Smooth muscle cell (in vitro differentiated cells): Measurements from ENCODE around the gene SH2B3. TPM values are rescaled to one million over a fixed set of nuclear protein-coding genes. Genes with fewer than 3 reads are reported as not detected.
"Not testable (repeated sequence)": the region's sequence is repeated elsewhere in the genome, so short reads cannot be mapped to it uniquely, and the experiment has no call there.

Experiments
- DNase-seq: peaks from one replicate; lab custom pipeline; 2025; ENCODE audit not compliant: unreplicated experiment; lab: John Stamatoyannopoulos, UW
- H2AFZ ChIP-seq: fragments of 200-600 bp; sonication (generic); 2 replicates; pipeline ENCODE4 v1.6.0; 2016; ENCODE audit warnings: antibody characterized with exemption, low read depth, mild to moderate bottlenecking
- H3F3A ChIP-seq: fragments of 200-600 bp; sonication (generic); 2 replicates; pipeline ENCODE4 v1.6.0; 2017; ENCODE audit warnings: antibody characterized with exemption, low read depth
- H3K27ac ChIP-seq: fragments of 200-600 bp; sonication (generic); 2 replicates; pipeline ENCODE4 v1.5.1; 2016; ENCODE audit warnings: low read depth, mild to moderate bottlenecking
- H3K27me3 ChIP-seq: fragments of 200-600 bp; sonication (generic); 2 replicates; pipeline ENCODE4 v1.6.1; 2016; ENCODE audit warnings: low read depth, mild to moderate bottlenecking
- H3K36me3 ChIP-seq: fragments of 200-600 bp; sonication (generic); 2 replicates; pipeline ENCODE4 v1.5.1; 2016; ENCODE audit warnings: low read depth
- H3K4me1 ChIP-seq: fragments of 200-600 bp; sonication (generic); 2 replicates; pipeline ENCODE4 v1.5.1; 2016; ENCODE audit warnings: low read depth
- H3K4me2 ChIP-seq: fragments of 200-600 bp; sonication (generic); 2 replicates; pipeline ENCODE4 v1.6.0; 2016; ENCODE audit warnings: mild to moderate bottlenecking
- H3K4me3 ChIP-seq: fragments of 200-600 bp; sonication (generic); 2 replicates; pipeline ENCODE4 v1.5.1; 2016; ENCODE audit warnings: mild to moderate bottlenecking
- H3K79me2 ChIP-seq: fragments of 200-600 bp; sonication (generic); 2 replicates; pipeline ENCODE4 v1.6.0; 2016; ENCODE audit warnings: low read depth, mild to moderate bottlenecking
- H3K9ac ChIP-seq: fragments of 200-600 bp; sonication (generic); 2 replicates; pipeline ENCODE4 v1.6.0; 2016; ENCODE audit warnings: low read depth
- H3K9me3 ChIP-seq: fragments of 200-600 bp; sonication (generic); replicated peaks from 2 replicates; pipeline ENCODE4 v1.5.1; 2016; ENCODE audit warnings: low read depth
- H4K20me1 ChIP-seq: fragments of 200-600 bp; sonication (generic); 2 replicates; pipeline ENCODE4 v1.6.0; 2016; ENCODE audit warnings: low read depth
- CTCF ChIP-seq: fragments of 200-600 bp; sonication (generic); IDR thresholded peaks from 2 replicates; pipeline ENCODE4 v1.5.1; 2017; ENCODE audit warnings: borderline replicate concordance, mild to moderate bottlenecking, antibody characterized with exemption; ENCODE audit not compliant: insufficient read depth, poor library complexity, severe bottlenecking
- WGBS: methylation state at CpG from one replicate; pipeline ENCODE4 v1.1.7; 2016; ENCODE audit warnings: low lambda C conversion rate; 5-methylcytosine and 5-hydroxymethylcytosine counted together
- polyA plus RNA-seq: library from polyadenylated mRNA; unstranded; fragments of >200 nt; fragmentation: Nextera tagmentation; extraction: Ambion mirVana; gene quantifications from 2 replicates; pipeline ENCODE4 v1.2.1, GENCODE V29; 2016
- total RNA-seq: library from RNA; depleted of rRNA; stranded (reverse); fragments of >200 nt; gene quantifications from 2 replicates; pipeline ENCODE4 v1.2.3, GENCODE V29; 2014

The SH2B3 gene
- total and polyA plus RNA-seq, 2 experiments from 2014 or later = 4.7 to 5.2 TPM

GRCh38 chr12:111369496-111370220 is 36.1 kb upstream of the SH2B3 start:
- peaks cover 10% of the 10 kb centered on the region for H4K20me1 ChIP-seq
- WGBS = 80% methylated on average over 13 of the region's 13 CpGs
- H2AFZ ChIP-seq = peak overlapping the region; percentile 93
- H3K4me3 ChIP-seq = peak overlapping the region; percentile 97
- no peaks in the 10 kb centered on the region for H3K36me3 ChIP-seq
- no peak for DNase-seq
- H3K27me3 ChIP-seq = no peaks in the 10 kb centered on the region
- TF ChIP-seq CTCF = no peak
- H3K27ac ChIP-seq = no peak overlapping the region
- peaks cover 13% of the 10 kb centered on the region for H3K4me1 ChIP-seq
- no peaks in the 10 kb centered on the region for H3K9me3 ChIP-seq
- H3F3A ChIP-seq = no peaks in the 10 kb centered on the region
- H3K79me2 ChIP-seq = peaks cover 3% of the 10 kb centered on the region
- H3K4me2 ChIP-seq = peak overlapping the region; percentile 96
- H3K9ac ChIP-seq = peak overlapping the region; percentile 80

GRCh38 chr12:111373231-111373630 is 32.5 kb upstream of the SH2B3 start:
- H2AFZ ChIP-seq, H3K9me3 ChIP-seq, H3K4me1 ChIP-seq, H4K20me1 ChIP-seq, H3K4me2 ChIP-seq, H3K36me3 ChIP-seq, H3K27ac ChIP-seq, H3K27me3 ChIP-seq, H3K4me3 ChIP-seq, H3F3A ChIP-seq, DNase-seq, H3K79me2 ChIP-seq, H3K9ac ChIP-seq: not testable (repeated sequence)
- 100% methylated on average over 1 of the region's 1 CpG for WGBS

GRCh38 chr12:111377440-111377839 is 28.3 kb upstream of the SH2B3 start:
- H3K27me3 ChIP-seq = no peaks in the 10 kb centered on the region
- no peak for TF ChIP-seq CTCF
- no peaks in the 10 kb centered on the region for H3K9me3 ChIP-seq
- WGBS = 95% methylated on average over 3 of the region's 3 CpGs
- H3F3A ChIP-seq = no peaks in the 10 kb centered on the region
- no peaks in the 10 kb centered on the region for H4K20me1 ChIP-seq
- no peaks in the 10 kb centered on the region for H3K79me2 ChIP-seq
- DNase-seq = no peak
- no peaks in the 10 kb centered on the region for H3K4me1 ChIP-seq
- H3K9ac ChIP-seq = no peak overlapping the region
- no peak overlapping the region for H3K27ac ChIP-seq
- H3K4me3 ChIP-seq = no peak overlapping the region
- H3K4me2 ChIP-seq = no peak overlapping the region
- H3K36me3 ChIP-seq = no peaks in the 10 kb centered on the region
- H2AFZ ChIP-seq = no peak overlapping the region

GRCh38 chr12:111379942-111380554 is 25.7 kb upstream of the SH2B3 start:
- Histone ChIP-seq H3K4me3 (no peak overlapping the region), H3K4me2 (no peak overlapping the region), H3K36me3 (no peaks in the 10 kb centered on the region), H3K27me3 (no peaks in the 10 kb centered on the region), H3K79me2 (no peaks in the 10 kb centered on the region), H4K20me1 (no peaks in the 10 kb centered on the region), H3K27ac (no peak overlapping the region), H3F3A (no peaks in the 10 kb centered on the region), H3K4me1 (no peaks in the 10 kb centered on the region), H2AFZ (no peak overlapping the region), H3K9ac (no peak overlapping the region), H3K9me3 (no peaks in the 10 kb centered on the region)
- 87% methylated on average over 6 of the region's 6 CpGs for WGBS
- no peak for DNase-seq
- TF ChIP-seq CTCF = no peak
